Measurements from ENCODE around the gene MECP2. TPM values are rescaled to one million over a fixed set of nuclear protein-coding genes. Genes with fewer than 3 reads are reported as not detected.

Gene MECP2
- total and polyA plus RNA-seq, 2 donors from 2014 or later, result 14.0 to 74.7 TPM

GRCh38 chrX:154058214-154058997 lies 39.1 kb downstream of the MECP2 start:
- intact Hi-C loops (cut with DNase I), result no loop called here
- H3K9me3 ChIP-seq (ENCODE audit: control insufficient read depth in 2 of 3, insufficient read depth in 1 of 3, low read length in 3 of 3), result no peaks in the 10 kb centered on the region
- no peak overlapping the region for H3K9ac ChIP-seq (ENCODE audit: low read length in 3 of 3)
- no peak for DNase-seq
- H3K4me1 ChIP-seq (ENCODE audit: control insufficient read depth in 2 of 3, insufficient read depth in 2 of 3, low read depth in 1 of 3, low read length in 3 of 3), result peaks cover 0 to 15% (median 12%) of the 10 kb centered on the region in 3 donors
- H3K27ac ChIP-seq (ENCODE audit: low read depth in 2 of 2, low read length in 2 of 2), result no peak overlapping the region
- no peak overlapping the region for H3K4me3 ChIP-seq (ENCODE audit: low read length in 3 of 3)
- H3K36me3 ChIP-seq (ENCODE audit: control insufficient read depth in 2 of 3, insufficient read depth in 3 of 3, low read length in 3 of 3), result peaks cover 0 to 2% (median 0%) of the 10 kb centered on the region in 3 donors
- FAIRE-seq, result no peak
- no peaks in the 10 kb centered on the region for H3K27me3 ChIP-seq (ENCODE audit: control insufficient read depth, insufficient read depth, low read length)
- no peak for TF ChIP-seq CTCF (IDR thresholded peaks at IDR 0.05; ENCODE audit: borderline replicate concordance, extremely low read depth, insufficient read depth)

- no peak for FAIRE-seq
- TF ChIP-seq CTCF (IDR thresholded peaks at IDR 0.05; ENCODE audit: borderline replicate concordance, extremely low read depth, insufficient read depth), result no peak
- intact Hi-C loops (cut with DNase I), result no loop called here
Observed at GRCh38 chrX:154057791-154058190, 39.7 kb downstream of the MECP2 start.

GRCh38 chrX:154056770-154057241 lies 40.7 kb downstream of the MECP2 start:
- no peak overlapping the region for H3K27ac ChIP-seq (ENCODE audit: low read depth in 2 of 2, low read length in 2 of 2)
- H3K36me3 ChIP-seq (ENCODE audit: control insufficient read depth in 2 of 3, insufficient read depth in 3 of 3, low read length in 3 of 3), result peaks cover 0 to 2% (median 0%) of the 10 kb centered on the region in 3 donors
- FAIRE-seq (no peak), DNase-seq (peak in 1 of 5 donors; percentile 78)
- no peak overlapping the region for H3K4me3 ChIP-seq (ENCODE audit: low read length in 3 of 3)
- no peak overlapping the region for H3K9ac ChIP-seq (ENCODE audit: low read length in 3 of 3)
- H3K4me1 ChIP-seq (ENCODE audit: control insufficient read depth in 2 of 3, insufficient read depth in 2 of 3, low read depth in 1 of 3, low read length in 3 of 3), result peaks cover 0 to 14% (median 12%) of the 10 kb centered on the region in 3 donors
- no peaks in the 10 kb centered on the region for H3K27me3 ChIP-seq (ENCODE audit: control insufficient read depth, insufficient read depth, low read length)
- TF ChIP-seq CTCF (IDR thresholded peaks at IDR 0.05; ENCODE audit: borderline replicate concordance, extremely low read depth, insufficient read depth), result no peak
- intact Hi-C loops (cut with DNase I), result no loop called here
- no peaks in the 10 kb centered on the region for H3K9me3 ChIP-seq (ENCODE audit: control insufficient read depth in 2 of 3, insufficient read depth in 1 of 3, low read length in 3 of 3)

More at GRCh38 chrX:154057791-154058190, 39.7 kb downstream of the MECP2 start:
- no peak for DNase-seq
- no peak overlapping the region for H3K9ac ChIP-seq (ENCODE audit: low read length in 3 of 3)
- H3K27me3 ChIP-seq (ENCODE audit: control insufficient read depth, insufficient read depth, low read length), result no peaks in the 10 kb centered on the region
- H3K9me3 ChIP-seq (ENCODE audit: control insufficient read depth in 2 of 3, insufficient read depth in 1 of 3, low read length in 3 of 3), result no peaks in the 10 kb centered on the region
- H3K36me3 ChIP-seq (ENCODE audit: control insufficient read depth in 2 of 3, insufficient read depth in 3 of 3, low read length in 3 of 3), result peaks cover 0 to 2% (median 0%) of the 10 kb centered on the region in 3 donors
- no peak overlapping the region for H3K27ac ChIP-seq (ENCODE audit: low read depth in 2 of 2, low read length in 2 of 2)
- H3K4me1 ChIP-seq (ENCODE audit: control insufficient read depth in 2 of 3, insufficient read depth in 2 of 3, low read depth in 1 of 3, low read length in 3 of 3), result peaks cover 0 to 15% (median 12%) of the 10 kb centered on the region in 3 donors
- H3K4me3 ChIP-seq (ENCODE audit: low read length in 3 of 3), result no peak overlapping the region

Measured in kidney (tissue), 14 donors.